ENCODE results near the gene DPF3. TPM values are rescaled to one million over a fixed set of nuclear protein-coding genes. Genes with fewer than 3 reads are reported as not detected.

DPF3 gene
- total RNA-seq, 1 donor from 2014 or later: 1.1 TPM

DNA sequence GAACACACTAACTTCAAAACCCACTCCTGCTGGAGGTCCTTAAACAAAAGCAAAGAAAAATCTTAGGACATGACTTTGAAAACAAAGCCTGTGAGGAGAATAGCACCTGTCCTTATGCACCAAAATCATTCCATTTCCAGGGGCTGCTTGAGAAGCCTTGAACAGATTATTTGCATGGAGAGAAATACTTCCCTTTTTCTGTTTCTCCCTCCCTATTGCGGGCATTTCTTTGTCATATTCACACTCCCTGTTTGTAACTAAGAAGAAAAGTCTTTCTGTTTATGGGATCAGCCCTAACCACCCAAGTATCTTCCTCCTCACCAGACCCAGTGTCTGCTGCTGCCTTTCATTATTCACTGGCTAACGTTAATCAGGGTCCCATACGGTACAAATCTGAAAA is 218.8 kb downstream of the DPF3 start:
- no peak overlapping the region for H3K4me3 Mint-ChIP-seq (ENCODE audit: unreplicated experiment)
- H3K9me3 Mint-ChIP-seq (ENCODE audit: low read depth): no peaks in the 10 kb centered on the region
- H3K36me3 Mint-ChIP-seq (ENCODE audit: low read depth): peaks cover 2% of the 10 kb centered on the region
- H3K27ac Mint-ChIP-seq (ENCODE audit: unreplicated experiment): no peak overlapping the region
- TF ChIP-seq, protein P1, sequence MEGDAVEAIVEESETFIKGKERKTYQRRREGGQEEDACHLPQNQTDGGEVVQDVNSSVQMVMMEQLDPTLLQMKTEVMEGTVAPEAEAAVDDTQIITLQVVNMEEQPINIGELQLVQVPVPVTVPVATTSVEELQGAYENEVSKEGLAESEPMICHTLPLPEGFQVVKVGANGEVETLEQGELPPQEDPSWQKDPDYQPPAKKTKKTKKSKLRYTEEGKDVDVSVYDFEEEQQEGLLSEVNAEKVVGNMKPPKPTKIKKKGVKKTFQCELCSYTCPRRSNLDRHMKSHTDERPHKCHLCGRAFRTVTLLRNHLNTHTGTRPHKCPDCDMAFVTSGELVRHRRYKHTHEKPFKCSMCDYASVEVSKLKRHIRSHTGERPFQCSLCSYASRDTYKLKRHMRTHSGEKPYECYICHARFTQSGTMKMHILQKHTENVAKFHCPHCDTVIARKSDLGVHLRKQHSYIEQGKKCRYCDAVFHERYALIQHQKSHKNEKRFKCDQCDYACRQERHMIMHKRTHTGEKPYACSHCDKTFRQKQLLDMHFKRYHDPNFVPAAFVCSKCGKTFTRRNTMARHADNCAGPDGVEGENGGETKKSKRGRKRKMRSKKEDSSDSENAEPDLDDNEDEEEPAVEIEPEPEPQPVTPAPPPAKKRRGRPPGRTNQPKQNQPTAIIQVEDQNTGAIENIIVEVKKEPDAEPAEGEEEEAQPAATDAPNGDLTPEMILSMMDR (IDR thresholded peaks at IDR 0.05): no peak
- no peaks in the 10 kb centered on the region for H3K27me3 Mint-ChIP-seq (ENCODE audit: low read depth)
- H3K4me1 Mint-ChIP-seq (ENCODE audit: low read depth): peaks cover 10% of the 10 kb centered on the region
- no peak for DNase-seq (ENCODE audit: low spot score)

DNA sequence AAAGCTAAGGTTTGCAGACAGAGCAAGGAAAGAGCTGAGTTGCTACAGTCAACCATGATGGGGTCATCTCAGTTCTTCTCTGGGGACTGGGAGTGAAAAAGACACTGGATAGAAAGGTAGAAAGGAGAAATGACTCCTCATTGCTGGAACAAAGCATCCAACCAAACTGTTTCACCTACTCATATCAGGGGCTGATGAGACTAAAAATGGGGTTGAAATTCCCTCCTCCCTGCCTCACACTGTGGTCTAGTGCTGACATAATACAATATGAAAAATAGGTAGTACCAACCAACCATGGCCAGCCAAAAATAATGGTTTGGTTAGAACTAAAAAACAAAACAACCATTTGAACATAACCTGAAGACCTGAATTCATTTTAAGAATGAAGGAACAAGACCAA is 220.7 kb downstream of the DPF3 start:
- no peaks in the 10 kb centered on the region for H3K9me3 Mint-ChIP-seq (ENCODE audit: low read depth)
- no peaks in the 10 kb centered on the region for H3K27me3 Mint-ChIP-seq (ENCODE audit: low read depth)
- TF ChIP-seq, protein P1 (IDR thresholded peaks at IDR 0.05): no peak
- no peak overlapping the region for H3K27ac Mint-ChIP-seq (ENCODE audit: unreplicated experiment)
- no peak for DNase-seq (ENCODE audit: low spot score)
- H3K4me1 Mint-ChIP-seq (ENCODE audit: low read depth): peaks cover under 1% of the 10 kb centered on the region
- H3K4me3 Mint-ChIP-seq (ENCODE audit: unreplicated experiment): no peak overlapping the region
- H3K36me3 Mint-ChIP-seq (ENCODE audit: low read depth): peaks cover 2% of the 10 kb centered on the region

DNA sequence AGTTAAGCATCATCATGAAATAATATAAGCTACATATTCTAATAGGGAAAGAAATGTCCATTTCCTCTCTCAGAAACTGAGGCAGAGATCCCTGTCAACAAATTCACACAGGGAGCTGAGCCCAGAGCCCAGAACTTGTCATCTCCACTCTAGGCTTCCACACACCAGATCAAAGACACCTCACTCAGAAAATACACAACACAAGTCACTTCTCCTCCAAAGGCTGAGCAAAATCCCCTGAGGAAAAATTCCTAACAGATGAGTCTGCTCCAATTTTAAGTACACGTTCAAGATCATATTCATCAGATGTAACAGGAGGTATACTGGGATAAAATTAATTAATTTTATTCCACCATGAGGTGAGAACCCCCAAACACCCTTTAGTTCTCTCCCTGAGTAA is 227.3 kb downstream of the DPF3 start:
- TF ChIP-seq, protein P1 (IDR thresholded peaks at IDR 0.05): no peak
- DNase-seq (ENCODE audit: low spot score): no peak
- Mint-ChIP-seq H3K4me1 (ENCODE audit: low read depth) (peaks cover 30% of the 10 kb centered on the region), H3K27me3 (ENCODE audit: low read depth) (no peaks in the 10 kb centered on the region), H3K27ac (ENCODE audit: unreplicated experiment) (peak overlapping the region; percentile 73), H3K9me3 (ENCODE audit: low read depth) (no peaks in the 10 kb centered on the region), H3K4me3 (ENCODE audit: unreplicated experiment) (no peak overlapping the region), H3K36me3 (ENCODE audit: low read depth) (no peaks in the 10 kb centered on the region)

DNA sequence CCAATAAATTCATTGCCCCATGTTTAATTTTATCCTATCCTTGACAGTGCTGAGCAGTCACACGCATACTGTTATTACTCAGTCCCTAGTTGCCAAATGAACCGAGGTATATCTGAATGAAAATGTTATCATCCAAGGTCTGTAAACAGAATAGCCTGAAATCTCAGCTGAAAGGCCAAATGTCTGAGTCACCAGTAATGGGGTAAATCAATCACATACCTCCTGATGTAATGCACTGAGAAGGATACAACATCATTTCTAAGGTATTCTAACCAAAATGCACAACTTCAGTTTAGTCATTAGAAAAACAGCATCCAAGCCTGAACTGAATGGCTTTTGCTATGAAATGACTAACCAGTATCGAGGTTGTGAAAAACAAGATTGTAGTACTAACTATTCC is 228.6 kb downstream of the DPF3 start:
- H3K4me1 Mint-ChIP-seq (ENCODE audit: low read depth): peaks cover 30% of the 10 kb centered on the region
- H3K4me3 Mint-ChIP-seq (ENCODE audit: unreplicated experiment): no peak overlapping the region
- DNase-seq (ENCODE audit: low spot score): no peak

DNA sequence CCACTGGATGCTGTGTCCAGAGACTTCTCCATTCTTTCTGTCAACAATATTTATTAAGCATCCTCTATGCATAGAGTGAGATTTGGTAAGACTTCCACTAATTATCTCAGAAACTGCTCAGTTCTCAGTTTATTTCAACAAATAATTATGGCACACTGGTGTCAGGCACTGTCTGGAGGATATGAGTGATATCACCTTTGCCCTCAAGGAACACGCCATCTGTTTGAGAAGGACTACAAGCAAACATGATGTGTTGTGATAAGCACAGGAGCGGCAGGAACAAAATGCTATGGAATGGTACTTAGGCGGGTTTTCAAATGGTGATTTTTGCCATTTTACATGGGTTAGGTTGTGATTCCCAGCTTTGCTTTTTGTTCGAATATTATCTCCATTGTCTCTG is 229.2 kb downstream of the DPF3 start:
- Mint-ChIP-seq H3K27ac (ENCODE audit: unreplicated experiment) (peak overlapping the region; percentile 80), H3K36me3 (ENCODE audit: low read depth) (no peaks in the 10 kb centered on the region), H3K27me3 (ENCODE audit: low read depth) (no peaks in the 10 kb centered on the region), H3K4me3 (ENCODE audit: unreplicated experiment) (no peak overlapping the region), H3K9me3 (ENCODE audit: low read depth) (no peaks in the 10 kb centered on the region), H3K4me1 (ENCODE audit: low read depth) (peaks cover 30% of the 10 kb centered on the region)
- TF ChIP-seq, protein P1 (IDR thresholded peaks at IDR 0.05): no peak
- no peak for DNase-seq (ENCODE audit: low spot score)

More for the DNA sequence above, 228.6 kb downstream of the DPF3 start:
- Mint-ChIP-seq H3K27me3 (ENCODE audit: low read depth) (no peaks in the 10 kb centered on the region), H3K9me3 (ENCODE audit: low read depth) (no peaks in the 10 kb centered on the region), H3K27ac (ENCODE audit: unreplicated experiment) (peak overlapping the region; percentile 83), H3K36me3 (ENCODE audit: low read depth) (no peaks in the 10 kb centered on the region)
- TF ChIP-seq, protein P1 (IDR thresholded peaks at IDR 0.05): no peak
